ENCODE measurements around the gene STAT2.
"Not testable (repeated sequence)": the region's sequence is repeated elsewhere in the genome, so short reads cannot be mapped to it uniquely, and the experiment has no call there.

STAT2 gene

DNA sequence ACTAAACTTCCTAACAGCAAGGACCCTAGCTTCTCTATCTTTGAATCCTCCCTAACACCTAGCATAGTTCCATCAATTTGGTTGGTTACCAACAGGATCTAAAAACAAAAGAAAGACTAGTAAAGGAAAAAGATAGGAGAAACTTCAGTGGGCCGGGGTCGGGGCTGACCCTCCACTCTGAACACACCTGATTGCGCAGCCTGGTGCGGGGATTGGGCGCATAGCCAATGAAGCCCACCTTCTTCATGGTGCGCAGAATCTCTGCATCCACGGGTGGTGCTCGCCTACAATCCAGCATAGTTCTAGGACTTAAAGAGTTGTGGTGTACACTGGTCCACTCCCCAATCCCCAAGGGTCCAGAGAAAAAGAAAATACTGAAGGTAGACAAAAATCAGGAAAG lies 33.8 kb downstream of the STAT2 start:
- TF ChIP-seq FOXA1 (IDR thresholded peaks at IDR 0.05) (no peak), HDGF (IDR thresholded peaks at IDR 0.05; ENCODE audit: borderline replicate concordance) (no peak), ARNT (IDR thresholded peaks at IDR 0.05) (no peak), FOXK2 (IDR thresholded peaks at IDR 0.05) (no peak), SP1 (IDR thresholded peaks at IDR 0.05) (no peak), SUZ12 (IDR thresholded peaks at IDR 0.05) (no peak), ELF4 (IDR thresholded peaks at IDR 0.05) (no peak)
- TF ChIP-seq, protein P1, sequence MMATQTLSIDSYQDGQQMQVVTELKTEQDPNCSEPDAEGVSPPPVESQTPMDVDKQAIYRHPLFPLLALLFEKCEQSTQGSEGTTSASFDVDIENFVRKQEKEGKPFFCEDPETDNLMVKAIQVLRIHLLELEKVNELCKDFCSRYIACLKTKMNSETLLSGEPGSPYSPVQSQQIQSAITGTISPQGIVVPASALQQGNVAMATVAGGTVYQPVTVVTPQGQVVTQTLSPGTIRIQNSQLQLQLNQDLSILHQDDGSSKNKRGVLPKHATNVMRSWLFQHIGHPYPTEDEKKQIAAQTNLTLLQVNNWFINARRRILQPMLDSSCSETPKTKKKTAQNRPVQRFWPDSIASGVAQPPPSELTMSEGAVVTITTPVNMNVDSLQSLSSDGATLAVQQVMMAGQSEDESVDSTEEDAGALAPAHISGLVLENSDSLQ (IDR thresholded peaks at IDR 0.05), result no peak
- DNase-seq (ENCODE audit: extremely low spot score), result no peak
- ChIA-PET POLR2A (interaction anchor here (1.9 to 2.1 kb wide), 2 partner anchors 11 to 34 kb away, joined by 11 to 15 read pairs; partner anchors contain the start of genes CNPY2 and STAT2), CTCF (no interaction called here)

DNA sequence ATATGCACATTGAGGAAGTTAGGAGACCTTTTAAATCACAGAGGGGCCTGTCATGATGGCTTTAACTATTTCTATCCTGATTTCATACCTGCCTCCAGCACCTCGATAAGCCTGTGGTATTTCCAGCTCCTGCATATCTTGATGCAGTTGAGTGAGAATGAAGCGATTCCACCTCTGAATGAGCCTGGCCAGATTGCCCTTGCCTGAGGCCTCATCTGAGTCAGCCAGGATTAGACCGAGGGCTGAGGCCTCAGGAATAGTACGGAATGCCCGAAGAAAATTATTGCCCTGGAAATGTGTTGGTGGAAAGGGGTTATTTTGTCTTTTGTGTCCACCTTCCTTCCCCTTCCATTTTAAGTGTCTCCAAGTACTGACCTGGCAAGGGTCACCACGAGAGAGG lies 35.7 kb downstream of the STAT2 start:
- POLR2A ChIA-PET, result interaction anchor here (1.9 to 2.2 kb wide), 3 partner anchors 9 to 36 kb away, joined by 8 to 15 read pairs (median 11); partner anchors contain the start of genes CNPY2, PAN2 and STAT2
- no peak for DNase-seq (ENCODE audit: extremely low spot score)
- no peak for TF ChIP-seq L3MBTL2 (conservative IDR thresholded peaks at IDR 0.05)
- TF ChIP-seq FOXK2 (IDR thresholded peaks at IDR 0.05), result no peak
- no peak for TF ChIP-seq FOXA1 (IDR thresholded peaks at IDR 0.05)
- no peak for TF ChIP-seq ARNT (IDR thresholded peaks at IDR 0.05)
- TF ChIP-seq TARDBP (IDR thresholded peaks at IDR 0.05), result no peak
- no peak for TF ChIP-seq BHLHE40 (IDR thresholded peaks at IDR 0.05; ENCODE audit: borderline replicate concordance)
- CTCF ChIA-PET, result no interaction called here

DNA sequence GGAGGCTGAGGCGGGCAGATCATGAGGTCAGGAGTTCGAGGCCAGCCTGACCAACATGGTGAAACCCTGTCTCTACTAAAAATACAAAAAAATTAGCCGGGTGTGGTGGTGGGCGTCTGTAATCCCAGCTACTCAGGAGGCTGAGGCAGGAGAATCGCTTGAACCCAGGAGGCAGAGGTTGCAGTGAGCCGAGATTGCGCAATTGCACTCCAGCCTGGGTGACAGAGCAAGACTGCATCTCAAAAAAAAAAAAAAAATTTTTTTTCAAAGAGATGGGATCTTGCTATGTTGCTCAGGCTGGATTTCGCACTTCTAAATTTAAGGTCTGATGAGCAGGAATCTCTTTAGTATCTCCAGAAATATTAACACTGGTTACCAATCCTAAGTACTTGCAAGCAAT lies 38.3 kb downstream of the STAT2 start:
- CTCF ChIA-PET, result not testable (repeated sequence)
- POLR2A ChIA-PET, result interaction anchor here (1.1 kb wide), 2 partner anchors 12 to 13 kb away, joined by 3 to 4 read pairs; partner anchors contain the start of gene PAN2

DNA sequence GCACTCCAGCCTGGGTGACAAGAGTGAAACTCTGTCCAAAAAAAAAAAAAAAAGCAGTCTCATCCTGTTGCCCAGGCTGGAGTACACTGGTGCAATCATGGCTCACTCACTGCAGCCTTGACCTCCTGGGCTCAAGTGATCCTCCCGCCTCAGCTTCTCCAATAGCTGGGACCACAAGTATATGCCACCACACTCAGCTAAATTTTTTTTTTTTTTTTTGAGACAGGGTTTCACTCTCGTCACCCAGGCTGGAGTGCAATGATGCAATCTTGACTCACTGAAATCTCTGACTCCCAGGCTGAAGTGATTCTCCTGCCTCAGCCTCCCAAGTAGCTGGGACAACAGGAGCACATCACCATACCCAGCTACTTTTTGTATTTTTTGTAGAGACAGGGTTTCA lies 38.9 kb downstream of the STAT2 start:
- POLR2A ChIA-PET, result interaction anchor here (1.1 kb wide), 2 partner anchors 13 to 14 kb away, joined by 3 to 4 read pairs; partner anchors contain the start of gene PAN2
- TF ChIP-seq LEF1 (IDR thresholded peaks at IDR 0.05; ENCODE audit: borderline replicate concordance), result no peak
- TF ChIP-seq ARNT (IDR thresholded peaks at IDR 0.05), result no peak
- TF ChIP-seq L3MBTL2 (conservative IDR thresholded peaks at IDR 0.05), result no peak
- no peak for TF ChIP-seq HDGF (IDR thresholded peaks at IDR 0.05; ENCODE audit: borderline replicate concordance)
- TF ChIP-seq BHLHE40 (IDR thresholded peaks at IDR 0.05; ENCODE audit: borderline replicate concordance), result no peak
- TF ChIP-seq ELF4 (IDR thresholded peaks at IDR 0.05), result no peak
- TF ChIP-seq CTBP1 (IDR thresholded peaks at IDR 0.05; ENCODE audit: borderline replicate concordance), result no peak
- TF ChIP-seq FOXK2 (IDR thresholded peaks at IDR 0.05), result no peak
- no peak for TF ChIP-seq FOXA1 (IDR thresholded peaks at IDR 0.05)
- TF ChIP-seq ZNF384 (IDR thresholded peaks at IDR 0.05), result no peak
- no peak for TF ChIP-seq SP1 (IDR thresholded peaks at IDR 0.05)
- no peak for TF ChIP-seq FOXM1 (IDR thresholded peaks at IDR 0.05; ENCODE audit: borderline replicate concordance)
- no peak for TF ChIP-seq SUZ12 (IDR thresholded peaks at IDR 0.05)
- no peak for TF ChIP-seq TARDBP (IDR thresholded peaks at IDR 0.05)
- TF ChIP-seq, protein P1 (IDR thresholded peaks at IDR 0.05), result no peak
- no peak for TF ChIP-seq NFRKB (IDR thresholded peaks at IDR 0.05)
- CTCF ChIA-PET, result interaction anchor here (0.5 kb wide), 1 partner anchor 119 kb away, joined by 3 read pairs; no protein-coding TSS in a partner anchor
- DNase-seq (ENCODE audit: extremely low spot score), result no peak

More for the DNA sequence above, 38.3 kb downstream of the STAT2 start:
- not testable (repeated sequence) for DNase-seq (ENCODE audit: extremely low spot score)

DNA sequence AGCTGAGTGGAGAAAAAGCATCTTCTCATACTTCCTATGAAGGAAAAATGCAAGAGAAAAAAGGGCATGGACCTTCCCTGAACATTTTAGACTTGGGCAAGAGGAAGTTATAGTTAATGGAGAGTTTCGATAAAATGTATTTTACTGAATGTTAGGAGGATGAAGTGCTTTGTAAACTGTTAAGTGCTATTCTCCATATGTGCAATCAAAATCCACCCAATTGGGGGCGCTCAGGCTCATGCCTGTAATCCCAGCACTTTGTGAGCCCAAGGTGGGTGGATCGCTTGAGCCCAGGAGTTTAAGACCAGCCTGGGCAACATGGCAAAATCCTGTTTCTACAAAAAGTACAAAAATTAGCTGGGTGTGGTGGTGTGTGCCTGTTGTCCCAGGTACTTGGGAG lies 42.2 kb downstream of the STAT2 start:
- POLR2A ChIA-PET, result interaction anchor here (3.2 kb wide), 1 partner anchor 16 kb away, joined by 38 read pairs; the partner anchor contains the start of gene PAN2

DNA sequence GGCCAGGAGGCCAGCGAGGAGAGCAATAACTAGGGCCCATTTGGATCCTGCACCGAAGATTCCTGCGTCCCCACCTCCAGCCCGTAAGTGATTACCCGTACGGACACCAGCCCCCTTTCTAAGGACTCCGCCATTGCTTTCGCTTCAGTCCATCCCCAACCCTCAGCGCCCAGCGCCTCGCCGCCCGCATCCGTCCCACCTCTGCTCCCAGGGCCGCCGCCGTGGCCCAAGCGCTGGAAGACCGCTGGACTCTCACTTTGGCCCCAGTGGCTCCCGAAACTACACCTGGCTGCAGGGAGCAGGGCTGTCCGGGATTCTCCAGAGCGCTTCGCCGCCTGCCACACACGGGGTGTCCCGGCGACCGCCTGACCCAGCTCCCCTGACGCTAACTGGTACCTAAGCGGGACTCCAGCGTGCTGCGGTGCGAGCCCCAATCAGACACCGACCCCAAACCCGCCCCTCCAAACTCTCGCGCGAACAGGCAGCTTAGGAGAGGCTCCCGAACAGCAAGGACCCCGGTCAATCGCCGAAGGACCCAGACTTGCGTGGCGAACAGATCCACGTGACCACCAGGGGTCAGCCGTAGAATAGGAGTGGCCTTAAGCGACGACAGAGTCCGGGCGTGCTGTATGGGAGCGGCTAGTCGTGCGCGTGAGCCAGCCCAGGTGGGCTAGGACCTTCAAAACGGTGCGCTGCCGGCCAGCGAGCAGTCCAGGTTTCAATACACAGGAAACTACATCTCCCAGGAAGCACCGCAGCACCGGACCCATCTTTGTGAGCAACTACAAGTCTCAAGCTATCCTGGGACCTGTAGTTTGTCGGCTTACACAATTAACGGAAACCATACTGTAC lies 44.1 kb downstream of the STAT2 start, which contains the start of gene CNPY2:
CNPY2 (minus strand) TSS at position 367 of the 852 bp plus-strand sequence. CDS start 771 bp downstream, outside the sequence.
- POLR2A ChIA-PET, result interaction anchor here (0.6 to 3.4 kb wide), 24 partner anchors 9 to 212 kb away, joined by 3 to 38 read pairs (median 4); partner anchors contain the start of genes COQ10A, MIP, PA2G4 and PAN2
- peak; percentile 92 for DNase-seq (ENCODE audit: extremely low spot score)
- CTCF ChIA-PET, result interaction anchor here (0.7 to 3.5 kb wide), 4 partner anchors 10 to 148 kb away, joined by 3 to 20 read pairs (median 3); no protein-coding TSS in a partner anchor
- TF ChIP-seq FOXK2 (IDR thresholded peaks at IDR 0.05), result no peak
- TF ChIP-seq NFRKB (IDR thresholded peaks at IDR 0.05), result no peak
- no peak for TF ChIP-seq TARDBP (IDR thresholded peaks at IDR 0.05)
- TF ChIP-seq ZNF384 (IDR thresholded peaks at IDR 0.05), result no peak
- TF ChIP-seq FOXM1 (IDR thresholded peaks at IDR 0.05; ENCODE audit: borderline replicate concordance), result no peak
- no peak for TF ChIP-seq SP1 (IDR thresholded peaks at IDR 0.05)
- TF ChIP-seq HDGF (IDR thresholded peaks at IDR 0.05; ENCODE audit: borderline replicate concordance), result no peak
- TF ChIP-seq FOXA1 (IDR thresholded peaks at IDR 0.05), result no peak
- no peak for TF ChIP-seq BHLHE40 (IDR thresholded peaks at IDR 0.05; ENCODE audit: borderline replicate concordance)
- TF ChIP-seq, protein P1 (IDR thresholded peaks at IDR 0.05), result no peak
- TF ChIP-seq ELF4 (IDR thresholded peaks at IDR 0.05), result peak; percentile 60
- TF ChIP-seq SUZ12 (IDR thresholded peaks at IDR 0.05), result peak; percentile 85
- no peak for TF ChIP-seq LEF1 (IDR thresholded peaks at IDR 0.05; ENCODE audit: borderline replicate concordance)
- TF ChIP-seq ARNT (IDR thresholded peaks at IDR 0.05), result no peak
- TF ChIP-seq L3MBTL2 (conservative IDR thresholded peaks at IDR 0.05), result peak; percentile 83

More for the DNA sequence above, 42.2 kb downstream of the STAT2 start:
- no peak for DNase-seq (ENCODE audit: extremely low spot score)
- TF ChIP-seq ELF4 (IDR thresholded peaks at IDR 0.05), result no peak
- CTCF ChIA-PET, result interaction anchor here (0.6 to 3.5 kb wide), 2 partner anchors 34 to 147 kb away, joined by 4 to 20 read pairs; no protein-coding TSS in a partner anchor

Measured in HEK293T (cell line).